GM12878 (cell line): ENCODE results near the gene MCF2L2. TPM values are rescaled to one million over a fixed set of nuclear protein-coding genes. Genes with fewer than 3 reads are reported as not detected.

Source experiments
- ATAC-seq: fragments of 200-7000 bp; cut with Tn5 transposase; 3 replicates; pipeline ENCODE4 v1.9.1; 2020; ENCODE audit warnings: mild to moderate bottlenecking, moderate library complexity
- BruUV-seq: library from RNA; stranded (reverse); fragments of 400-500 nt; replicated peaks from 2 replicates; lab custom pipeline; 2021; lab: Mats Ljungman, UMichigan
- CTCF ChIA-PET: fragments of 300-600 bp; sonication (Branson Sonifier 250); formaldehyde crosslinking; extraction: SDS; loops from one replicate; lab custom pipeline; 2021; ENCODE audit warnings: inconsistent platforms; lab: Yijun Ruan, JAX
- POLR2A ChIA-PET: fragments of 350-600 bp; formaldehyde crosslinking; extraction: SDS; loops from one replicate; lab custom pipeline; 2021; ENCODE audit warnings: inconsistent platforms; lab: Charles Lee
- RAD21 ChIA-PET: fragments of 300-600 bp; sonication (Branson Sonifier 250); formaldehyde crosslinking; loops from one replicate; lab custom pipeline; 2023; ENCODE audit warnings: antibody characterized with exemption; ENCODE audit not compliant: unreplicated experiment; lab: Charles Lee
- SMC1A ChIA-PET: fragments of 300-600 bp; sonication (Branson Sonifier 250); formaldehyde crosslinking; loops from one replicate; lab custom pipeline; 2023; ENCODE audit not compliant: unreplicated experiment, uncharacterized antibody; lab: Charles Lee
- DNase-seq: peaks from one replicate; pipeline ENCODE4 v3.0.0-alpha.2; 2011; ENCODE audit warnings: low read depth, low spot score
- FAIRE-seq: peaks from 3 replicates; lab custom pipeline; 2011; peaks lifted over from hg19 to GRCh38; lab: Jason Lieb, UNC
- H2AFZ ChIP-seq: 2 replicates; pipeline ENCODE4 v1.6.0; 2011; ENCODE audit warnings: low read depth, low read length, control low read depth; ENCODE audit not compliant: control insufficient read depth
- H3K27ac ChIP-seq: 2 replicates; pipeline ENCODE4 v1.5.1; 2011; ENCODE audit warnings: control low read depth; ENCODE audit not compliant: control insufficient read depth, insufficient read depth
- H3K27me3 ChIP-seq, 2 experiments: replicated peaks in 1 of 2; 2 replicates each; pipeline versions ENCODE4 v1.6.0 to v1.6.1; 2011; ENCODE audit warnings: low read length in 1 of 2; ENCODE audit not compliant: control insufficient read depth in 2 of 2, insufficient read depth in 2 of 2
- H3K36me3 ChIP-seq, 2 experiments: 2 replicates each; pipeline ENCODE4 v1.5.1; 2011; ENCODE audit warnings: low read length in 1 of 2; ENCODE audit not compliant: control insufficient read depth in 2 of 2, insufficient read depth in 2 of 2
- H3K4me1 ChIP-seq: 2 replicates; pipeline ENCODE4 v1.6.1; 2011; ENCODE audit warnings: mild to moderate bottlenecking, low read length, moderate library complexity, mixed read lengths; ENCODE audit not compliant: control insufficient read depth, insufficient read depth
- H3K4me2 ChIP-seq: 2 replicates; pipeline ENCODE4 v1.6.0; 2011; ENCODE audit warnings: control low read depth; ENCODE audit not compliant: control insufficient read depth, insufficient read depth
- H3K4me3 ChIP-seq: fragments of 200-600 bp; sonication (generic); 2 replicates; pipeline ENCODE4 v1.5.1; 2016
- H3K79me2 ChIP-seq: 2 replicates; pipeline ENCODE4 v1.6.0; 2011; ENCODE audit warnings: low read length; ENCODE audit not compliant: control insufficient read depth, insufficient read depth
- H3K9ac ChIP-seq: 2 replicates; pipeline ENCODE4 v1.8.0; 2011; ENCODE audit warnings: low read length, control low read depth, mixed read lengths; ENCODE audit not compliant: control insufficient read depth, insufficient read depth
- H3K9me3 ChIP-seq: replicated peaks from 3 replicates; pipeline ENCODE4 v1.5.1; 2011; ENCODE audit warnings: mild to moderate bottlenecking, low read length; ENCODE audit not compliant: control insufficient read depth, insufficient read depth
- H4K20me1 ChIP-seq: 2 replicates; pipeline ENCODE4 v1.6.0; 2011; ENCODE audit not compliant: control insufficient read depth, insufficient read depth
- ASH2L ChIP-seq: fragments of 300-600, 200-600 bp; sonication (generic); IDR thresholded peaks from 2 replicates; pipeline ENCODE4 v1.6.1; 2017; ENCODE audit warnings: low read depth, mild to moderate bottlenecking, borderline replicate concordance
- BRCA1 ChIP-seq: IDR thresholded peaks from 2 replicates; pipeline ENCODE4 v1.6.1; 2011; ENCODE audit warnings: low read depth, low read length, improper control_type of control experiment
- MTA2 ChIP-seq: fragments of 450-650 bp; IDR thresholded peaks from 2 replicates; pipeline ENCODE4 v1.6.1; 2016; ENCODE audit warnings: low read depth, mild to moderate bottlenecking, moderate library complexity
- MTA3 ChIP-seq: IDR thresholded peaks from 2 replicates; pipeline ENCODE4 v1.6.1; 2012; ENCODE audit warnings: low read length, inconsistent platforms, borderline replicate concordance
- STAT1 ChIP-seq: fragments of 450-650 bp; conservative IDR thresholded peaks from 2 replicates; pipeline ENCODE4 v1.6.1; 2014; ENCODE audit warnings: antibody characterized with exemption, mild to moderate bottlenecking
- WGBS: methylation state at CpG from one replicate; pipeline ENCODE4 v1.1.6; 2016; ENCODE audit warnings: low lambda C conversion rate; ENCODE audit not compliant: insufficient replicate concordance, insufficient coverage; ENCODE audit errors: missing lambda C conversion rate; 5-methylcytosine and 5-hydroxymethylcytosine counted together
- in situ Hi-C: fragments of 300-500 bp; cut with MboI; formaldehyde crosslinking; loops from 9 replicates; pipeline ENCODE4 v1.14.3; 2018; ENCODE audit warnings: mixed read lengths
- intact Hi-C: fragments of 100-400 bp; cut with micrococcal nuclease; formaldehyde crosslinking; loops from one replicate; pipeline ENCODE4 v1.14.2; 2022; ENCODE audit not compliant: unreplicated experiment
- polyA plus RNA-seq, 11 experiments: library from polyadenylated mRNA; depleted of rRNA in 4 of 11; unstranded in 6 of 11; stranded (reverse) in 5 of 11; fragments of >200 nt; fragmentation: Nextera tagmentation in 4 of 11; fragmentation: Illumina TruSeq in 1 of 11; extraction: Ambion mirVana in 4 of 11; extraction: Trizol in 1 of 11; gene quantifications; 1 replicate in 1 of 11; 2 replicates in 10 of 11; pipeline versions ENCODE4 v1.2.1 to v1.2.3, GENCODE V29; 2011 to 2016; ENCODE audit warnings: inconsistent platforms in 2 of 11, missing spikeins in 2 of 11, low read depth in 1 of 11
- total RNA-seq, 4 experiments: library from RNA; depleted of rRNA in 3 of 4; stranded (reverse); fragments of >200 nt in 3 of 4; fragmentation: Illumina TruSeq in 1 of 4; extraction: Trizol in 1 of 4; gene quantifications; 2 replicates each; pipeline versions ENCODE4 v1.2.1 to v1.2.3, GENCODE V29; 2013 to 2021
- TF ChIP-seq, protein P1 (sequence below): IDR thresholded peaks from 2 replicates; pipeline ENCODE4 v1.6.1; 2011; ENCODE audit warnings: mild to moderate bottlenecking, low read depth, low read length, moderate library complexity; ENCODE audit not compliant: insufficient replicate concordance
- TF ChIP-seq, protein P2 (sequence below): IDR thresholded peaks from 2 replicates; pipeline ENCODE4 v1.6.1; 2012; ENCODE audit warnings: low read depth, low read length, improper control_type of control experiment

MCF2L2 gene
- total and polyA plus RNA-seq, 10 of the 15 experiments (the other 5 are each of a cell fraction or from before 2014, with no cell fraction given): 0.37 to 2.8 (median 1.4) TPM

DNA sequence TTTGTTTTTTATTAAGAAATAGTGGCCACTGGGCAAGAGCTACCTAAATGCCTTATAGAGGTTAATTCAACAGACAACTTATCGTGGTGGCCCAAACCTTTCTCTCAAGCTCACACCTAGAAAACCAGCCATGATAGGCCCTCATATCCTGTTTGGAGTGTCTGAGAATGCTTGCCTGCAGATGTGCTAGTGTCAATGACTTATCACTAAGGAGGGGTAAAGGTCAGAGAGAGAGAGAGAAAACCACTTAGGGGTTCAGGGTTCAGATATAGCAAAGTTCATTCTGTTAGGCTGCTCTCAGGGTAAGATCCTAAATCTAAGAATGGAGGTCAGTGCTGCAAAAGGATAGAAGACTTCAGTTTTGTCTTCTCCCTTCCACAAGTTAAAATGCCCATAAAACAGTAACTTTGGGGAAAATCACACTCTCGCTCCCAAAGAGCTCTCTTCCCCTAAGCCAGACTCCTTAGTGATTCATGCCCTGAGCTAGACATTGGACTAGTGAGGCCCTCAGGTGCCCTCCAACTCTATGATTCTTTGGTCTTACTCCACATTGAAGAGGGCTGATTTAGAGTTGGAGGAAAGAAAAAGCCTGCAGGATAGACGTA, 205.7 kb downstream of the MCF2L2 start:
- POLR2A ChIA-PET: no interaction called here
- in situ Hi-C loops: no loop called here
- RAD21 ChIA-PET: interaction anchor here (1.3 kb wide), 1 partner anchor 38 kb away, joined by 3 read pairs; no protein-coding TSS in a partner anchor
- FAIRE-seq: no peak
- Histone ChIP-seq H3K9me3 (no peaks in the 10 kb centered on the region), H3K4me1 (no peaks in the 10 kb centered on the region), H3K27ac (no peak overlapping the region), H3K9ac (no peak overlapping the region), H3K79me2 (no peaks in the 10 kb centered on the region), H4K20me1 (no peaks in the 10 kb centered on the region), H3K36me3 (no peaks in the 10 kb centered on the region)
- intact Hi-C loops: no loop called here
- SMC1A ChIA-PET: no interaction called here
- no TSS peak for BruUV-seq
- no peak for DNase-seq
- no peak for ATAC-seq
- TF ChIP-seq BRCA1: no peak
- no peak for TF ChIP-seq MTA2
- TF ChIP-seq STAT1: no peak
- TF ChIP-seq, protein P1, sequence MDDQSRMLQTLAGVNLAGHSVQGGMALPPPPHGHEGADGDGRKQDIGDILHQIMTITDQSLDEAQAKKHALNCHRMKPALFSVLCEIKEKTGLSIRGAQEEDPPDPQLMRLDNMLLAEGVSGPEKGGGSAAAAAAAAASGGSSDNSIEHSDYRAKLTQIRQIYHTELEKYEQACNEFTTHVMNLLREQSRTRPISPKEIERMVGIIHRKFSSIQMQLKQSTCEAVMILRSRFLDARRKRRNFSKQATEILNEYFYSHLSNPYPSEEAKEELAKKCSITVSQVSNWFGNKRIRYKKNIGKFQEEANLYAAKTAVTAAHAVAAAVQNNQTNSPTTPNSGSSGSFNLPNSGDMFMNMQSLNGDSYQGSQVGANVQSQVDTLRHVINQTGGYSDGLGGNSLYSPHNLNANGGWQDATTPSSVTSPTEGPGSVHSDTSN: no peak
- TF ChIP-seq MTA3: no peak
- TF ChIP-seq, protein P2, sequence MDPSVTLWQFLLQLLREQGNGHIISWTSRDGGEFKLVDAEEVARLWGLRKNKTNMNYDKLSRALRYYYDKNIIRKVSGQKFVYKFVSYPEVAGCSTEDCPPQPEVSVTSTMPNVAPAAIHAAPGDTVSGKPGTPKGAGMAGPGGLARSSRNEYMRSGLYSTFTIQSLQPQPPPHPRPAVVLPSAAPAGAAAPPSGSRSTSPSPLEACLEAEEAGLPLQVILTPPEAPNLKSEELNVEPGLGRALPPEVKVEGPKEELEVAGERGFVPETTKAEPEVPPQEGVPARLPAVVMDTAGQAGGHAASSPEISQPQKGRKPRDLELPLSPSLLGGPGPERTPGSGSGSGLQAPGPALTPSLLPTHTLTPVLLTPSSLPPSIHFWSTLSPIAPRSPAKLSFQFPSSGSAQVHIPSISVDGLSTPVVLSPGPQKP: no peak
- TF ChIP-seq ASH2L: no peak
- TF ChIP-seq, all 136 proteins: peak for 0
- CTCF ChIA-PET: interaction anchor here (0.7 to 0.8 kb wide), 2 partner anchors 15 to 38 kb away, joined by 3 read pairs; no protein-coding TSS in a partner anchor
- Histone ChIP-seq H3K27me3 (0 out of 4 replicates have a peak, but pooled peaks cover 0 to 3% of the 10 kb centered on the region in 2 experiments), H2AFZ (no peak overlapping the region), H3K4me2 (no peak overlapping the region), H3K4me3 (no peak overlapping the region)
- 59% methylated on average over 3 of the region's 3 CpGs for WGBS
